K562 (cell line): Measurements from ENCODE around the gene NYNRIN. TPM values are rescaled to one million over a fixed set of nuclear protein-coding genes. Genes with fewer than 3 reads are reported as not detected.
A peak's percentile ranks its signal among the peaks of the same experiment; 100 is the strongest.

ENCODE experiments used
- CEBPG ChIP-seq, 3 experiments: fragments of 200-800 bp in 1 of 3; sonication (Bioruptor generic) in 1 of 3; sonication (generic) in 1 of 3; formaldehyde crosslinking in 1 of 3; IDR thresholded peaks in 2 of 3; conservative IDR thresholded peaks in 1 of 3; 2 replicates each; pipeline versions ENCODE4 v1.6.1 to v1.8.0; 2016 to 2022; ENCODE audit warnings: missing compliant biosample characterization in 2 of 3, missing genetic modification characterization in 2 of 3, mild to moderate bottlenecking in 1 of 3, missing genetic modification reagents in 1 of 3
- CXXC5 ChIP-seq: fragments of 250-450 bp; sonication (Bioruptor Pico); IDR thresholded peaks from 2 replicates; pipeline ENCODE4 v1.8.0; 2022; ENCODE audit warnings: inconsistent platforms, mild to moderate bottlenecking, moderate library complexity
- MGA ChIP-seq: fragments of 450-650 bp; IDR thresholded peaks from 2 replicates; pipeline ENCODE4 v1.6.1; 2016; ENCODE audit warnings: mild to moderate bottlenecking, moderate library complexity
- NFRKB ChIP-seq: fragments of 450-650 bp; IDR thresholded peaks from 2 replicates; pipeline ENCODE4 v1.6.1; 2016; ENCODE audit warnings: low read depth
- polyA plus RNA-seq, 8 experiments: library from polyadenylated mRNA; depleted of rRNA in 4 of 8; stranded (reverse) in 5 of 8; unstranded in 3 of 8; fragments of >200 nt; fragmentation: Nextera tagmentation in 2 of 8; fragmentation: Illumina TruSeq in 1 of 8; extraction: Ambion mirVana in 2 of 8; extraction: Trizol in 1 of 8; gene quantifications; 2 replicates each; pipeline versions ENCODE4 v1.2.1 to v1.2.3, GENCODE V29; 2011 to 2014; ENCODE audit warnings: inconsistent platforms in 1 of 8, missing spikeins in 1 of 8
- total RNA-seq, 7 experiments: library from RNA; depleted of rRNA in 6 of 7; stranded (reverse); fragments of >200 nt in 6 of 7; fragmentation: Illumina TruSeq in 2 of 7; extraction: Trizol in 2 of 7; gene quantifications; 2 replicates each; pipeline versions ENCODE4 v1.2.1 to v1.2.3, GENCODE V29; 2011 to 2021; ENCODE audit warnings: low replicate concordance in 1 of 7
- TF ChIP-seq, protein P1 (sequence below): fragments of 250-450 bp; sonication (Bioruptor Pico); IDR thresholded peaks from 2 replicates; pipeline ENCODE4 v1.5.0; 2022; ENCODE audit warnings: mild to moderate bottlenecking
- TF ChIP-seq, protein P2 (sequence below): fragments of 450-650 bp; IDR thresholded peaks from 2 replicates; pipeline ENCODE4 v1.6.1; 2016; ENCODE audit warnings: missing biosample characterization, missing genetic modification characterization
- TF ChIP-seq, protein P3 (sequence below): fragments of 450-650 bp; formaldehyde crosslinking; IDR thresholded peaks from 2 replicates; pipeline ENCODE4 v1.4.0; 2020; ENCODE audit warnings: mild to moderate bottlenecking, moderate library complexity

NYNRIN gene
- total and polyA plus RNA-seq, 9 of the 15 experiments (the other 6 are each of a cell fraction or from before 2014, with no cell fraction given), result 0.04 to 1.2 (median 0.28) TPM

- peak; percentile 77 for TF ChIP-seq CXXC5 (CRISPR knock-in tag)
- TF ChIP-seq CEBPG (CRISPR knock-in tag; IDR thresholded peaks at IDR 0.05), result no peak
- peak in 1 of 2 experiments; percentile 11; a peak in 1 of 4 replicates for TF ChIP-seq CEBPG (tag; conservative IDR thresholded peaks at IDR 0.05 in 1 of 2, IDR thresholded peaks at IDR 0.05 in 1 of 2)
- TF ChIP-seq, protein P1, sequence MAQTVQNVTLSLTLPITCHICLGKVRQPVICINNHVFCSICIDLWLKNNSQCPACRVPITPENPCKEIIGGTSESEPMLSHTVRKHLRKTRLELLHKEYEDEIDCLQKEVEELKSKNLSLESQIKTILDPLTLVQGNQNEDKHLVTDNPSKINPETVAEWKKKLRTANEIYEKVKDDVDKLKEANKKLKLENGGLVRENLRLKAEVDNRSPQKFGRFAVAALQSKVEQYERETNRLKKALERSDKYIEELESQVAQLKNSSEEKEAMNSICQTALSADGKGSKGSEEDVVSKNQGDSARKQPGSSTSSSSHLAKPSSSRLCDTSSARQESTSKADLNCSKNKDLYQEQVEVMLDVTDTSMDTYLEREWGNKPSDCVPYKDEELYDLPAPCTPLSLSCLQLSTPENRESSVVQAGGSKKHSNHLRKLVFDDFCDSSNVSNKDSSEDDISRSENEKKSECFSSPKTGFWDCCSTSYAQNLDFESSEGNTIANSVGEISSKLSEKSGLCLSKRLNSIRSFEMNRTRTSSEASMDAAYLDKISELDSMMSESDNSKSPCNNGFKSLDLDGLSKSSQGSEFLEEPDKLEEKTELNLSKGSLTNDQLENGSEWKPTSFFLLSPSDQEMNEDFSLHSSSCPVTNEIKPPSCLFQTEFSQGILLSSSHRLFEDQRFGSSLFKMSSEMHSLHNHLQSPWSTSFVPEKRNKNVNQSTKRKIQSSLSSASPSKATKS (CRISPR knock-in tag), result no peak
- TF ChIP-seq, protein P2, sequence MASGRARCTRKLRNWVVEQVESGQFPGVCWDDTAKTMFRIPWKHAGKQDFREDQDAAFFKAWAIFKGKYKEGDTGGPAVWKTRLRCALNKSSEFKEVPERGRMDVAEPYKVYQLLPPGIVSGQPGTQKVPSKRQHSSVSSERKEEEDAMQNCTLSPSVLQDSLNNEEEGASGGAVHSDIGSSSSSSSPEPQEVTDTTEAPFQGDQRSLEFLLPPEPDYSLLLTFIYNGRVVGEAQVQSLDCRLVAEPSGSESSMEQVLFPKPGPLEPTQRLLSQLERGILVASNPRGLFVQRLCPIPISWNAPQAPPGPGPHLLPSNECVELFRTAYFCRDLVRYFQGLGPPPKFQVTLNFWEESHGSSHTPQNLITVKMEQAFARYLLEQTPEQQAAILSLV (tag), result no peak
- TF ChIP-seq, protein P3, sequence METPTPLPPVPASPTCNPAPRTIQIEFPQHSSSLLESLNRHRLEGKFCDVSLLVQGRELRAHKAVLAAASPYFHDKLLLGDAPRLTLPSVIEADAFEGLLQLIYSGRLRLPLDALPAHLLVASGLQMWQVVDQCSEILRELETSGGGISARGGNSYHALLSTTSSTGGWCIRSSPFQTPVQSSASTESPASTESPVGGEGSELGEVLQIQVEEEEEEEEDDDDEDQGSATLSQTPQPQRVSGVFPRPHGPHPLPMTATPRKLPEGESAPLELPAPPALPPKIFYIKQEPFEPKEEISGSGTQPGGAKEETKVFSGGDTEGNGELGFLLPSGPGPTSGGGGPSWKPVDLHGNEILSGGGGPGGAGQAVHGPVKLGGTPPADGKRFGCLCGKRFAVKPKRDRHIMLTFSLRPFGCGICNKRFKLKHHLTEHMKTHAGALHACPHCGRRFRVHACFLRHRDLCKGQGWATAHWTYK (CRISPR knock-in tag), result 0 out of 2 replicates have a peak, but pooled peaks have one; percentile 37
- TF ChIP-seq NFRKB, result peak; percentile 68; the same call in 1 of the 2 replicates
- TF ChIP-seq MGA, result peak; percentile 79
These were observed 30.8 kb downstream of the NYNRIN start, which contains the start of the genes CBLN3 and KHNYN (continued) for GRCh38 chr14:24429395-24430142.
